GM21723 (cell line): ENCODE results near the gene TEX9.
"Not testable (repeated sequence)": the region's sequence is repeated elsewhere in the genome, so short reads cannot be mapped to it uniquely, and the experiment has no call there.

Experiments used
- ATAC-seq: cut with Tn5 transposase; IDR thresholded peaks from one replicate; pipeline ENCODE4 v1.9.1; 2021; ENCODE audit warnings: mild to moderate bottlenecking, moderate library complexity; ENCODE audit not compliant: unreplicated experiment

TEX9 gene

DNA sequence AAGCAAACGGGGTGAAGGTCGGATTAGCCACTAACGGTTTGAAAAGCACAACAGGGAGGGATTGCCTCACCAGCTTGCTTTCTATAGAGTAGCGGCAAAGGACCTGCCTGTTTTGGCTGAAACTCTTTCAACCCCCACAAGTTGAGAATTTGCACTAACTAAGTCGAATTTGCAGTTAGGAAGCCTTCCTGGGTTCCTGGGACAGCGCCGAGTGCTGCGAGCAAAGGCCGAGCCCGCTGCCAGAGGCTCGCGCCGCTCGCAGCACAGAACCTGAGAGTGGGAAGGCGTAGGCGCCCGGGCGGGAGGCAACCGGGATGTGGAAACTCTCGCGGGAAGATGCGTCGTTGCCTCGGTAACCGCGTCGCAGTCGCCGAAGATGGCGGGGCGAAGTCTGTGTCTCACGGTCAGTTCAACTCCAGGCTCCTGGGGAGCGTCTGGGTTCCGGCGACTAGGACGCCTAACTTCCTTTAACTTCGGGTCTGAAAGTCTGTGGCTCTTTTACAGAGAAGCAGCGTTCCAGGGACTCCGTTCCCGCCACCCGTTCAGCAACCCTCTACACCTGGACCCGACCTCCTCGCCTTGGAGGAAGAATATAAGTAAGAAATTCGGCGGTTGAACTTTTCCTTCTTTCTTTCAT is at the start of gene TEX9:
TSS of gene TEX9 (plus strand) at position 352 of the 637 bp plus-strand sequence. CDS start at position 377, 25 bp downstream.
- ATAC-seq = peak; percentile 88

GRCh38 chr15:56316561-56316960 is 48.7 kb upstream of the TEX9 start:
- not testable (repeated sequence) for ATAC-seq

DNA sequence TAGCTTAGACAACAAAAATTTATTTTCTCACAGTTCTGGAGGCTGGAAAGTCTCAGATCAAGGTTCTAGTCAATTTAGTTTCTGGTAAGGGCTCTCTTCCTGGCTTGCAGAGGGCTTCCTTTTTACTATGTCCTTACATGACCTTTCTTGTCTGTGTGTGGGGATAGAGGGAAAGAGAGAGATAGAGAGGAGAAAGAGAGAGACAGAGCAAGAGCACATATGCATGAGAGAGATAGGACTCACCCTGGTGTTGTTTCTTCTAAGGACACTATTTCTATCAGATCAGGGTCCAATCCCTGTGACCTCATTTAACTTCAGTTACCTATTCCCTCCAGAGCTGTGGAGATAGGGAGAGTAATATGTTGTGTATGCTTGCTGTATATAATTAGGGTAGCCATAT is 44.9 kb upstream of the TEX9 start:
- no peak for ATAC-seq

DNA sequence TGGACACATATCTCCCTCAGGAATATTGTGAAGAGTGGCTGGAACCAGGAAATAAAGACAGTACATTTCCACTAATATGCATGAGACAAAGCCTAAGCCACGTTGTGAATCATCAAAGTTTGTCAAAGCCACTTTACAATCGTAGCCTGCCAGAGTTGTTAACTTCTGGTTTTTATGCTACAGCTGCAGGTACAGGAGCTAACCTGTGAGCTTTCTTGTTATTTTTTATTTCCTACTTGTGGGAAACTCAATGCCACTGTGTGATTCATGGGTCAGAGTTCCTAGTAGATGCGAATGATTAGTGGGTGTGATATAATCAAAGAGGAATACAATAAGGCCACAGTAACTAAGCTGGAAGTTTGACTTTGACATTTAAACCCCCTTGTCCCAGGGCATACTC is 44.4 kb upstream of the TEX9 start:
- ATAC-seq = no peak

GRCh38 chr15:56322444-56322843 is 42.8 kb upstream of the TEX9 start:
- no peak for ATAC-seq

GRCh38 chr15:56323435-56323834 is 41.8 kb upstream of the TEX9 start:
- ATAC-seq = no peak

DNA sequence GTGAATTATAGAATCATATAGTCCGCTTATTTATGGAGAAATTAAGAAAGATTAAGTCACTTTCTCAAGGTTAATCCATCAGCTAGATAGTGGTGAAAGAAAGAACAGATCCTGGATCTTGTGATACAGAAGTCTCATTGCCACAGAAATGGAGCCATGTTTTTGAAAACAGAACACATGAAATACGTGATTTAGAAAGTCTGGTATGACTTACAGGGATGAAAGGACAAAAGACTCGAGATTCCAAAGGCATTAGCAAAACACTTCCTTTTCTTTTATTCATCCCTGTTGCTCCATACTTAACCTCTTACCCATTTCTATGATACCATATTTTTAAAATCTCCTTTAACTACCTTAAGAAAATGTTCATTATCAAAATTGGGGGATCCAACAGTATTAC is 40.0 kb upstream of the TEX9 start:
- no peak for ATAC-seq

DNA sequence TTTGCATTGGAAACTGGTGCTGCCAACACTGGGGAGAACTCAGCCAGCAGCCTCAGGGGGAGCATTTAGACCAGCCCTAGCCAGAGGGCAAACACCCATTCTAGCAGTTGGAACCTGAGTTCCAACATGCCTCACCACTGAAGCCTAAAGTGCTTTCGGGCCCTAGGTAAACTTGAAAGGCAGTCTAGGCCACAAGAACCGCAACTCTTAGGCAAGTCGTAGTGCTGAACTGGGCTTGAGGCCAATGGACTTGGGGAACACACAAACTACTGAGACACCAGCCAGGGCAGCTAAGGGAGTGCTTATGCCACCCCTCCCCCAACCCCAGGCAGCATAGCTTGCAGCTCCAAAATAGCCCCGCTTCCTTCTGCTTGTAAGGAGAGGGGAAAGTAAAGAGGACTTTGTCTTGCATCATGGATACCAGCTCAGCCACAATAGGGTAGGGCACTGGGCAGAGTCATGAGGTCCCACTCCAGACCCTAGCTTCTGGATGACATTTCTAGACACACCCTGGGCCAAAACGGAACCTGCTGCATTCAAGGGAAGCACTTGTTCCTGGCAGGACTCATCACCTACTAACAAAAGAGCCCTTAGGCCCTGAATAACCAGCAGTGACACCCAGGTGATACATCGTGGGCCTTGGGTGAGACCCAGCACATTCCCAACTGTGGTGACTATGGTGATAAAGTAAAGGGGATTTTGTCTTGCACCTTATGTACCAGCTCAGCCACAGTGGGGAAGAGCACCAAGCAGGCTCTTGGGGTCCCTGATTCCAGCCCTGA is 37.3 kb upstream of the TEX9 start:
- ATAC-seq = no peak

DNA sequence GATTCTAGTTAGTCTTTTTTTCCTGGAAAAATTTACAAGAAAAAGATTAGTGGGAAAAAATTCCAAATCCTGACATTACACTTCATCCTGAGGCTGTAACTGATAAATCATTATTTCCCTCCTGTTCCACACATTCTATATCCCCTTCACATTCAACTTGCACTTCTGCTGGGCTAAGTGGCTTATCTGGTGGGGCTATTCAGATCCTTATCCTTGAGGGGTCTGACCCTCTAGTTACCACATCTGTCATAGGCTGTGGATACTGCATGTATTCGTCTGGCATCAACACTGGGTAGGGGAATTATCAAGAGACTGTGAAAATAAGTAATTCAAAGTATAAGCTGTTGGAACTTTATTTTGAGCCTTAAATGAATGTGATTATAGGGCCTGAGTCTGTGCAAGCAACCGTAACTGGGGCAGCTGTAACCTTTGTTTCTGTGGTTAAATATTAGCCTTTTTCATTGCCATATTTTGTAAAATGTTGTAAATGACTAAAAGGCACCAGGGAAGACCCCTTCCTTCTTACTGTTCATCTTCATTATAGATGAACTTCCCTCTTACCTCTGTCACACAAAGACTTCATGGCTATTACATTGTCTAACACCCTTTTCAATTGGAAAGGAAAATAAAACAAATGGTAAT is 28.0 kb upstream of the TEX9 start:
- ATAC-seq = no peak

DNA sequence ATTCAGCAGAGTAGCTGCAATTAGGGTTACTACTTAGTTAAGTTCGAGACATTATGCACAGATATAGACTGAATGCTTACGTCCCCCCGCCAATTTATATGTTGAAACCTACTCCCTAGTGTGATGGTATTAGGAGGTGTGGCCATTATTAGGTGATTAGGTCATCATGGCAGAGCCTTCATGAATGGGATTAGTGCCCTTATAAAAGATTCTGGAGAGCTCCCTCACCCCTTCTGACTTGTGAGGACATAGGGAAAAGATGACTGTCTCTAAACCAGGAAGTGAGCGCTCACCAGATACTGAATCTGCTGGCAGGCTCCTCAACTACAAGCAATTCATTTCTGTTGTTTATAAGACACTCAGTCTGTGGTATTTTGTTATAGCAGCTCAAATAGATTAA is 25.6 kb upstream of the TEX9 start:
- no peak for ATAC-seq

GRCh38 chr15:56341201-56341600 is 24.0 kb upstream of the TEX9 start:
- no peak for ATAC-seq

DNA sequence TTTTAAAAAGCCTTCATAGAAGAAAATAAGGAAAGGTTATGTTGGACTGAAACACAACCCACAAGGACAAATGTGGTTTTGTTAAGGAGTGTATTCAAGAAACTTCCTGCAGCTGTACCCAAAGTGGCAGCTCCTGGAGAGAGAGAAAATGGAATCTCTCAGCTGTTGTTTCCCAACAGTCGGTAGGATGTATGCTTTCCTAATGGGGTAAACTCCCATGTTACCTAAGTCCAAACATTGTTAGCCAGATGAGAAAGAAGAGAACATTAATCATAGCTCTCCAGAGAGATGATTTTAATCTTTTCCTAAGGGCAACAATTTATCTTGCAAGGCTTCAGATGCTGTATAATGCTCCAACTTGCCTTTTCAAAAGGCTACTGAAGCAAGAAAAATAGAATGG is 22.6 kb upstream of the TEX9 start:
- ATAC-seq = no peak

DNA sequence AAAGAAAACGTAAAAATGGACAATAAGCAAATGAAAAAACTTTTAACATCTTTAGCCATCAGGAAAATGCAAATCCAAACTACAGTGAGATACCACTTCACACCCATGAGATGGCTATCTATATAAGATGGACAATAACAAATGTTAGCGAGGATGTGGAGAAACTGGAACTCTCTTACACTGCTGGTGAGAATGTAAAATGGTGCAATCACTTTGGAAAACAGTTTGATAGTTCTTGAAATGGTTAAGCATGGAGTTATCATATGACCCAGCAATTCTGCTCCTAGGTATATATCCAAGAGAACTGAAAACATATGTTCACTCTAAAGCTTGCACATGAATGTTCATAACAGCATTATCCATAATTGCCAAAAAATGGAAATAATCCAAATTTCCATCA is 21.3 kb upstream of the TEX9 start:
- ATAC-seq = no peak

DNA sequence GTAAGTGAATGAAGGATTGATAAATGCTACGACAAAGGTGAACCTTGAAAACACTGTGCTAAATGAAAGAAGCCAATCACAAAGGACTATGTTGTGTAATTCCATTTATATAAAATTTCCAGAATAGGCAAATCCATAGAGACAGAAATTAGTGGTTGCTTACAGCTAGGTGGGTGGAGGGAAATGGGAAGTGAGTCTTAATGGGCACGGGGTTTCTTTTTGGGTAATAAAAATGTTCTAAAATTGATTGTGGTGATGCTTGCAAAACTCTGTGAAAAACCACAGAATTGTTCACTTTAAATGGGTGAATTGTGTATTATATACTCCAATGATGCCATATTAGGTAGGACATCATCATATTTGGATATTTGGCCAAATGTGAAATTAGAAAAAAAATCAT is 20.9 kb upstream of the TEX9 start:
- no peak for ATAC-seq

DNA sequence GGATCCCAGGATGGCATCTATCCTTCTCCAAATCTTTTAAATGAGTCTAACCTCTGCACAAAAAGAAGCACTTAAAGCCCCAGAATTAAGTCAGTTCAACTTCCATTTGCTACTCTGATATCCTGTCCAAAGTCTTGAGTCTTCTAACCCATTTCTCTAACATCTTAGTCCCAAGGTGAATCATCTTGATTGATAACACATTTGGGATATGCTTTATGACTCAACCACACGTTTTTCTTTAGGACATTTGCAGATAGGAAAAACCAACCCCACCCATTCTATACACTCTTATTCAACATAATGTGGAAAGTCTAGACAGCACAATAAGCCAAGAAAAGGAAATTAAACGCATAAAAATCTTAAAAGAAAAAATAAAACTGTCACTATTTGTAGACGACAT is 18.8 kb upstream of the TEX9 start:
- ATAC-seq = no peak

DNA sequence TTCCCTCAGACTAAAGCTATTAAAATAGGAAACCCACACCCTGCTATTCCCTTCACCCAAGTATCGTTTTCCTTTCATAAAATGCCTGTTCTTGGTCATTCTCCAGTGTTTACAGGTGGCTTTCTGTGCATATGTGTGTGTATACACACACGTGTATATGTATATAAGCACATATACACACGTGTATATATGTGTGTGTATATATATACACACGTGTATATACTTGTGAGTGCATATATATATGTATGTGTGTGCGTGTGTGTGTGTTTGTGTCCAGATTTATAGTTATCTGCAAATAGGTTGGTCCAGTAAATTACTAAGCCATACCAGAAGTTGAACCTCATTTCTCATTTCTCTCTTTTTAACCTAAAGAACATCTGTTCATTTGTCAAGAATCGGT is 15.7 kb upstream of the TEX9 start:
- ATAC-seq = no peak

DNA sequence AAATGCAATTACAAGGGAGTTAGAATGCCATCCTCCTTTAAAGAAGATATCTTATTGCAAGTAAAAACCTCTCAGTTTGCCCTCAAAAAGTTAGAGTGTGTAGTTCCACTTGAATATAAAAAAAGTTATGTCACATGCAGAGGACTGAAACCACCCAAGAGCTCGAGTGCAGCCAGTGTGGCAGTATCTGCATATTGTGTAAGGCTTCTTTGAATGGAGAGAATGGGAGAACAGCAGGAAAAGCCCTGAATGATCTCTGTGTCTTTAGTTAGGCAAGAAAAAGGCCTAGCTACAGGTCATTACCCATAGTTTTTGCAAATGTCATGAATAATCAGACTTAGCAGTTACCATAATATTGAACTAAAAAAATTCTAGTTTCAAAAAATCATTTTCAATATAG is 13.9 kb upstream of the TEX9 start:
- no peak for ATAC-seq

- no peak for ATAC-seq
Measured at GRCh38 chr15:56351957-56352506, 13.2 kb upstream of the TEX9 start.

DNA sequence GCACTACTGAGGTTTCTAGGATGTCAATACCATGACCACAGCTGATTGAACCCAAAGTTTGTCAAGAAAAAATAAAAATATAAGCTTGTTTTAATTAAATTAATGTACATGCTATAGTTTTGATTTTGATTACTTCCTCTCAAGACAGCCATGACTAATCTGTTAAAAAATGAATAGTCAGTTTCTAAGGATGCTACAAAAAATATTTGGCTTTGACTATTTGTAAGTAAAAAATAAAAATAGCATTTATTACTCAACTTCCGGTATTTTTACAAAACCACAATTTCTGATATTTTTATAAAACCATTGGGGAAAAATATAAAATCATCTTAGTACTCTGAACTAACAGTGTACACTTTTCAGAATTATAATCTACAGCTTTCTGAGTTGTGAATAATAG is 12.1 kb upstream of the TEX9 start:
- no peak for ATAC-seq

- no peak for ATAC-seq
Measured at GRCh38 chr15:56353740-56354139, 11.5 kb upstream of the TEX9 start.

GRCh38 chr15:56356616-56357015 is 8.6 kb upstream of the TEX9 start:
- ATAC-seq = peak; percentile 60

DNA sequence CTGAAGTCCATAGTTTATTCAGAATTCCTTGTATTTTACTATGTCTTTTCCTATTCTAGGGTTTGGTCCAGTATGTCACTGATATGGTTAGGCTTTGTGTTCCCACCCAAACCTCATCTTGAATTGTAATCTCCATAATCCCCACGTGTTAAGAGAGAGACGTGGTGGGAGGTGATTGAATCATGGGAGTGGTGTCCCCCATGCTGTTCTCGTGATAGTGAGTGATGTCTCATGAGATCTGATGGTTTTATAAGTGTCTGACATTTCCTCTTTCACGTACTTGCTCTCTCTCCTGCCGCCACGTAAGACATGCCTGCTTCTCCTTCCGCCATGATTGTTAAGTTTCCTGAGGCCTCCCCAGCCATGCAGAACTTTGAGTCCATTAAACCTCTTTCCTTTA is 6.6 kb upstream of the TEX9 start:
- ATAC-seq = no peak
